C4-2B (cell line): ENCODE data around the gene FOXJ3.

ENCODE experiments used
- ZFX ChIP-seq: fragments of 450-650 bp; IDR thresholded peaks from 2 replicates; pipeline ENCODE4 v1.6.1; 2017
- TF ChIP-seq, protein P1 (sequence below): fragments of 450-650 bp; conservative IDR thresholded peaks from 2 replicates; pipeline ENCODE4 v1.5.1; 2017; ENCODE audit warnings: mild to moderate bottlenecking

DNA sequence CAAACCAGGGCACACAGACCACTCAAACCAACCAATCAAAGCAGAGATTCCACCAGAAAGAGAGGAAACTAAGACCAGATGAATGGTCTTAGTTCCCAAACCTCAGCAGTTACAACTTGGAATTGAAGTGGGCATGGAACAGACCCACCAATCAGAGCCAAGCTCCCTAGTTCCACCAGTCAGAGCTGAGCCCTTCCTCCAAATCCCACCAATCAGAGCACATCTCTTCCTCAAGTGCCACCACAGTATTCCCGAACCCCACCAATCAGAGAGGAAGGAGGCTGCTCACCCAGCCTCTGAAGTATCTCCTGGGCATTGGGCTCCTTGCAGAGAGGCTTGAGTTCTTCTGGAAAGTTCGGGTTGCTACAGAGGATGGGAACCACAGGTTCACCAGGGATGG is 171.9 kb downstream of the FOXJ3 start:
- TF ChIP-seq, protein P1, sequence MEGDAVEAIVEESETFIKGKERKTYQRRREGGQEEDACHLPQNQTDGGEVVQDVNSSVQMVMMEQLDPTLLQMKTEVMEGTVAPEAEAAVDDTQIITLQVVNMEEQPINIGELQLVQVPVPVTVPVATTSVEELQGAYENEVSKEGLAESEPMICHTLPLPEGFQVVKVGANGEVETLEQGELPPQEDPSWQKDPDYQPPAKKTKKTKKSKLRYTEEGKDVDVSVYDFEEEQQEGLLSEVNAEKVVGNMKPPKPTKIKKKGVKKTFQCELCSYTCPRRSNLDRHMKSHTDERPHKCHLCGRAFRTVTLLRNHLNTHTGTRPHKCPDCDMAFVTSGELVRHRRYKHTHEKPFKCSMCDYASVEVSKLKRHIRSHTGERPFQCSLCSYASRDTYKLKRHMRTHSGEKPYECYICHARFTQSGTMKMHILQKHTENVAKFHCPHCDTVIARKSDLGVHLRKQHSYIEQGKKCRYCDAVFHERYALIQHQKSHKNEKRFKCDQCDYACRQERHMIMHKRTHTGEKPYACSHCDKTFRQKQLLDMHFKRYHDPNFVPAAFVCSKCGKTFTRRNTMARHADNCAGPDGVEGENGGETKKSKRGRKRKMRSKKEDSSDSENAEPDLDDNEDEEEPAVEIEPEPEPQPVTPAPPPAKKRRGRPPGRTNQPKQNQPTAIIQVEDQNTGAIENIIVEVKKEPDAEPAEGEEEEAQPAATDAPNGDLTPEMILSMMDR = no peak
- TF ChIP-seq ZFX = no peak
